Heart right ventricle (tissue), 16 donors: ENCODE results near the gene ZNF462. TPM values are rescaled to one million over a fixed set of nuclear protein-coding genes. Genes with fewer than 3 reads are reported as not detected.

Experiments used
- ATAC-seq, 8 donors: fragments of 200-7000 bp; cut with Tn5 transposase; one replicate each; pipeline ENCODE4 v1.9.1; 2020; ENCODE audit warnings: mild to moderate bottlenecking in 8 of 8, moderate library complexity in 8 of 8, moderate number of reproducible peaks in 1 of 8
- DNase-seq, 2 donors: peaks; one replicate each; pipeline ENCODE4 v3.0.0-alpha.2; 2020
- H3K27ac ChIP-seq, 10 donors: fragments of 200-600 bp; sonication (generic) in 2 of 10; one replicate each; pipeline versions ENCODE4 v1.5.0 to v1.8.0; 2020 to 2022; ENCODE audit warnings: mild to moderate bottlenecking in 3 of 10
- H3K27me3 ChIP-seq, 7 donors: fragments of 200-600 bp; one replicate each; pipeline ENCODE4 v1.8.0; 2021 to 2022; ENCODE audit warnings: mild to moderate bottlenecking in 2 of 7
- H3K36me3 ChIP-seq, 9 donors: fragments of 200-600 bp; sonication (generic) in 1 of 9; one replicate each; pipeline versions ENCODE4 v1.5.0 to v1.8.0; 2020 to 2022; ENCODE audit warnings: mild to moderate bottlenecking in 2 of 9
- H3K4me1 ChIP-seq, 9 donors: fragments of 200-600 bp; sonication (generic) in 1 of 9; one replicate each; pipeline versions ENCODE4 v1.5.0 to v1.8.0; 2020 to 2022; ENCODE audit warnings: mild to moderate bottlenecking in 4 of 9
- H3K4me3 ChIP-seq, 10 donors: fragments of 200-600 bp; sonication (generic) in 2 of 10; one replicate each; pipeline versions ENCODE4 v1.5.0 to v1.8.0; 2020 to 2022; ENCODE audit warnings: mild to moderate bottlenecking in 7 of 10, moderate library complexity in 2 of 10
- H3K9me3 ChIP-seq, 11 donors: fragments of 200-600 bp in 10 of 11; sonication (generic) in 2 of 11; one replicate each; pipeline versions ENCODE4 v1.5.0 to v1.8.0; 2013 to 2022; ENCODE audit warnings: mild to moderate bottlenecking in 2 of 11, control low read depth in 1 of 11, moderate library complexity in 1 of 11
- WGBS, 2 donors: extraction: QIAGEN DNeasy Blood & Tissue Kit; methylation state at CpG; one replicate each; pipeline ENCODE4 v1.1.7; 2013; ENCODE audit warnings: inconsistent platforms in 1 of 2; 5-methylcytosine and 5-hydroxymethylcytosine counted together
- intact Hi-C, 10 donors: fragments of 100-400 bp; cut with DNase I; formaldehyde crosslinking; loops; one replicate each; pipeline versions ENCODE4 v1.11.1 to v1.14.2; 2022
- polyA plus RNA-seq, 2 donors: library from polyadenylated mRNA; stranded (reverse); fragments of 200-250 nt; gene quantifications; one replicate each; pipeline ENCODE4 v1.2.3, GENCODE V29; 2013
- total RNA-seq, 10 donors: library from RNA; stranded (reverse); fragmentation: NEBNext Ultra II Directional in 3 of 10; extraction: Animal tissue kit (Norgen Biotek cat#: 25700) in 3 of 10; gene quantifications; one replicate each; pipeline versions ENCODE4 v1.2.1 to v1.2.4, GENCODE V29; 2021 to 2023
- TF ChIP-seq, protein P1 (sequence below), 9 donors: fragments of 200-600 bp; sonication (generic) in 2 of 9; IDR thresholded peaks; one replicate each; pipeline versions ENCODE4 v1.5.0 to v1.8.0; 2021 to 2022; ENCODE audit warnings: antibody characterized with exemption in 9 of 9, mild to moderate bottlenecking in 5 of 9, moderate library complexity in 1 of 9
- donor health status: Arrhythmogenic right ventricular cardiomyopathy.
- donor health status: ischemic (EF 13 %, LVEDD 7.1; RV severe dilation, severe dysfunction).
- donor health status: healthy with polysubstance abuse.
- donor health status: DM: no; HTN: yes; CAD: no.
- donor health status: DM: no; HTN: no; CAD: no.
- donor health status: ischemic (EF 25% LVEDD 6.9; RV normal size, moderate dysfunction).
- donor health status: ischemic (EF 25% LVEDD 5.7; RV mildly dilated, moderate dysfunction).
- donor health status: healthy.
- donor health status: DM: yes; HTN: yes; CAD: no.
- donor health status: Ischemic cardiomyopathy.
- donor health status: ischemic (EF 35%, LVEDD 5.7; RV mildly dilated, moderate dysfunction).
- donor health status: nonischemic (EF 11% LVEDD 7.7; RV severe dilation, severe dysfunction).
- donor health status: DM: yes; HTN: yes; CAD: no.
- donor health status: PGD.
- donor health status: ischemic (EF 29% LVEDD 5.4; RV normal size, mild dysfunction).
- donor health status: nonischemic (EF 23%, LVEDD 6.1; RV moderate dilation, normal function).

ZNF462 gene
- total and polyA plus RNA-seq, 12 donors: 1.9 to 47.7 (median 33.1) TPM

- Histone ChIP-seq H3K27me3 (no peaks in the 10 kb centered on the region), H3K9me3 (no peaks in the 10 kb centered on the region), H3K4me3 (no peak overlapping the region), H3K4me1 (peaks cover 10 to 86% (median 61%) of the 10 kb centered on the region in 9 donors), H3K27ac (peak overlapping the region in 3 of 10 donors; percentile 63 to 77 (median 77)), H3K36me3 (no peaks in the 10 kb centered on the region)
- TF ChIP-seq, protein P1, sequence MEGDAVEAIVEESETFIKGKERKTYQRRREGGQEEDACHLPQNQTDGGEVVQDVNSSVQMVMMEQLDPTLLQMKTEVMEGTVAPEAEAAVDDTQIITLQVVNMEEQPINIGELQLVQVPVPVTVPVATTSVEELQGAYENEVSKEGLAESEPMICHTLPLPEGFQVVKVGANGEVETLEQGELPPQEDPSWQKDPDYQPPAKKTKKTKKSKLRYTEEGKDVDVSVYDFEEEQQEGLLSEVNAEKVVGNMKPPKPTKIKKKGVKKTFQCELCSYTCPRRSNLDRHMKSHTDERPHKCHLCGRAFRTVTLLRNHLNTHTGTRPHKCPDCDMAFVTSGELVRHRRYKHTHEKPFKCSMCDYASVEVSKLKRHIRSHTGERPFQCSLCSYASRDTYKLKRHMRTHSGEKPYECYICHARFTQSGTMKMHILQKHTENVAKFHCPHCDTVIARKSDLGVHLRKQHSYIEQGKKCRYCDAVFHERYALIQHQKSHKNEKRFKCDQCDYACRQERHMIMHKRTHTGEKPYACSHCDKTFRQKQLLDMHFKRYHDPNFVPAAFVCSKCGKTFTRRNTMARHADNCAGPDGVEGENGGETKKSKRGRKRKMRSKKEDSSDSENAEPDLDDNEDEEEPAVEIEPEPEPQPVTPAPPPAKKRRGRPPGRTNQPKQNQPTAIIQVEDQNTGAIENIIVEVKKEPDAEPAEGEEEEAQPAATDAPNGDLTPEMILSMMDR (IDR thresholded peaks at IDR 0.05): no peak
- DNase-seq (no peak), ATAC-seq (no peak)
- WGBS, 2 donors: 95 to 98% methylated on average over 6 of the region's 6 CpGs
- intact Hi-C loops: no loop called here
Observed at GRCh38 chr9:106877345-106877744, 14.4 kb downstream of the ZNF462 start.

DNA sequence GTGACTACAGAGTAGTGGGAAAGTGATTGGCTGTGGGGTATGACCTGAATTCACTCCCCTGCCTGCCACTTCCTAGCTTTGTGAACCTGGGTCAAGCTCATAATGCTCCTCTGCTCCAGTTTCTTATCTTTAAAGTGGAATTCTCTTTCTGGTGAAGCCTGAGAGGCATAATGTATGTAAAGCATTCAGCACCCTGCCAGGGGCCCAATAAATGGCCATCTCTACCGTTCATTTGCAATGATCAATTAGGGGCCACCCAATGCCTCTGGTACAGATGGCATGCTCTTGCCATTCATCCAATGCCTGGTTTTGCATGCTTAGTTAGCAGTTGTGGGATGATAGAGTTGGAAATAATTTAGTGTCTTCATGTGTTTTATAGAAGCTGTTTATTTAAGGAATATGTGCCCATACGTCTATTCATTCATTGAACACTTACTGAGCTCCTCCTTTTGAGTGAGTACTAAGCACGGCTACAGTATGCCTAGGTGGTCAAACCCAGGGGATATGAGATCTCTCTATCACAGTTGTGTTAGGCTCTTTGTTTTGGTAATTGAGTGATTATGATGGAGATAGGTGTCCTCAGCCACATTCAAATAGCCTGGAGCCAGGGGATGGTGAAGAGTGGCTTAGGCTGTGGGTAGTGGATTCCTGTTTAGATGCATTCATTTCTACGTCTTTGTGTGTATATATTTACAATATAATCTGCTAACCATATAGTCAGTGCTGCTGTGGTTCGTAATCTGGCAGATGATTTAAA is 15.3 kb downstream of the ZNF462 start:
- TF ChIP-seq, protein P1 (IDR thresholded peaks at IDR 0.05): no peak
- Histone ChIP-seq H3K9me3 (no peaks in the 10 kb centered on the region), H3K36me3 (no peaks in the 10 kb centered on the region), H3K27me3 (no peaks in the 10 kb centered on the region), H3K4me3 (no peak overlapping the region), H3K4me1 (peaks cover 10 to 90% (median 67%) of the 10 kb centered on the region in 9 donors), H3K27ac (peak overlapping the region; percentile 11 to 84 (median 68))
- DNase-seq (no peak), ATAC-seq (peak in 1 of 8 donors; percentile 20)
- 65 to 69% methylated on average over 5 of the region's 5 CpGs for WGBS, 2 donors
- intact Hi-C loops: no loop called here

DNA sequence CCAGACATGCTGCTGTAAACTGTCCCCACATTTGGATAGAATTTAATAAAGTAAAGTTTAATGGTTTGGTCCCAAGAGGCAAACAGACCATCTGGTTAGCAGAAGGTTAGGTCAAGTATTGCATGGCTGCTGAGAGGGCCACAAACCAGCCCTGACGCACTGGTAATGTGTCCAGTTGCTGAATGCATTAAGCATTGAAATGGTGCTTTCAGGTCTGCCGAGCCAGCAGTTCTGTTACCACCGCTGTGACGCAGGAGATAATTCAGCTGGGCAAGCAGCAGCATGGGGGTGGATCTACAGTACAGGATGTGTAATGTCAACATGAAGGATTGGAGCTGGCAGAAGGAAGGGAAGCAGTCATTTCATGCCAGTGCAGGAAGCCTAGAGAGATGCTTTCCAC is 16.0 kb downstream of the ZNF462 start:
- Histone ChIP-seq H3K9me3 (no peaks in the 10 kb centered on the region), H3K27me3 (no peaks in the 10 kb centered on the region), H3K4me1 (peaks cover 10 to 90% (median 69%) of the 10 kb centered on the region in 9 donors), H3K4me3 (no peak overlapping the region), H3K27ac (peak overlapping the region; percentile 11 to 84 (median 68)), H3K36me3 (no peaks in the 10 kb centered on the region)
- WGBS, 2 donors: 5 to 7% methylated on average over 4 of the region's 4 CpGs
- TF ChIP-seq, protein P1 (IDR thresholded peaks at IDR 0.05): no peak
- peak; percentile 84 to 95 (median 93) for ATAC-seq
- intact Hi-C loops: no loop called here
- peak; percentile 60 to 84 for DNase-seq

DNA sequence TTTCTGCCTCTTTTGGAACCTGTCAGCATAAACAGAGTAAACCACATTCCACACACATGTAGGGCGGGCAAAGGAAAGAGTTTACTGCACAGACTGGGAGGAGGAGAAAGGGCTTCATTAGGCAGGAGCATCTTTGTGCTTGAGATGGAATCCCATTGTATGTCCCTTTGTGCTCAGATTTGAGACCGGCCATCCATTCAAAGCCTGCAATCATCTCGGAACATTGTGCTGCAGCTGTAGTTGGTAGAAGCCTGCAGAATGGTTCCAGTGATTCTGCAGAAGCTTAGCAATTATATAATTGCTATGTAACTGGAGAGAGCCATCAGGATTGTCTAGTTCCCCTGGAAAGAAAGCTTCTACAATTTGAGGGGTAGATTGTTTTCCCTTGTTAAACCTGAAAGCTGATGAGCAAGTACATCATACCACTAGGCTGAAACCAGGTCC is 16.5 kb downstream of the ZNF462 start:
- ATAC-seq: peak in 6 of 8 donors; percentile 2 to 42 (median 18)
- peak overlapping the region in 9 of 10 donors; percentile 25 to 84 (median 48) for H3K27ac ChIP-seq
- peaks cover 10 to 90% (median 70%) of the 10 kb centered on the region in 9 donors for H3K4me1 ChIP-seq

More for the DNA sequence above, 16.5 kb downstream of the ZNF462 start:
- TF ChIP-seq, protein P1 (IDR thresholded peaks at IDR 0.05): no peak
- DNase-seq: no peak
- Histone ChIP-seq H3K9me3 (no peaks in the 10 kb centered on the region), H3K4me3 (no peak overlapping the region), H3K36me3 (no peaks in the 10 kb centered on the region), H3K27me3 (no peaks in the 10 kb centered on the region)
- WGBS, 2 donors: 82 to 87% methylated on average over 3 of the region's 3 CpGs
- intact Hi-C loops: no loop called here
